ENCODE results near the gene CREBRF.

DNA sequence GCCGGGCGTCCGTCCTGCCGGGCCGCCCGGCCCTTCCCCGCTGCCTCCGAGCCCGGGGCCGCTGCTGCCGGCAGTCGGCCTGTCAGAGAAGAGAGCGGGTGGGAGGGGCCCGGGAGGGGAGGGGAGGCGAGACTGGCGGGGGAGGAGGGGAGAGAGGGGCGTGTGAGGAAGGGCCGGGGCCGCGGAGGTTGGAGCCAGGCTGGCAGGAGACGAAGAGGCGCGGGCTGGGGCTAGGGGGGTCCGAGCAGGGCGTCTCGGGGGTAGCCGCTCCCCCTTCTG is 570 bp downstream of the CREBRF start:
- no peak for TF ChIP-seq RXRA (IDR thresholded peaks at IDR 0.05)
- TF ChIP-seq, protein P1, sequence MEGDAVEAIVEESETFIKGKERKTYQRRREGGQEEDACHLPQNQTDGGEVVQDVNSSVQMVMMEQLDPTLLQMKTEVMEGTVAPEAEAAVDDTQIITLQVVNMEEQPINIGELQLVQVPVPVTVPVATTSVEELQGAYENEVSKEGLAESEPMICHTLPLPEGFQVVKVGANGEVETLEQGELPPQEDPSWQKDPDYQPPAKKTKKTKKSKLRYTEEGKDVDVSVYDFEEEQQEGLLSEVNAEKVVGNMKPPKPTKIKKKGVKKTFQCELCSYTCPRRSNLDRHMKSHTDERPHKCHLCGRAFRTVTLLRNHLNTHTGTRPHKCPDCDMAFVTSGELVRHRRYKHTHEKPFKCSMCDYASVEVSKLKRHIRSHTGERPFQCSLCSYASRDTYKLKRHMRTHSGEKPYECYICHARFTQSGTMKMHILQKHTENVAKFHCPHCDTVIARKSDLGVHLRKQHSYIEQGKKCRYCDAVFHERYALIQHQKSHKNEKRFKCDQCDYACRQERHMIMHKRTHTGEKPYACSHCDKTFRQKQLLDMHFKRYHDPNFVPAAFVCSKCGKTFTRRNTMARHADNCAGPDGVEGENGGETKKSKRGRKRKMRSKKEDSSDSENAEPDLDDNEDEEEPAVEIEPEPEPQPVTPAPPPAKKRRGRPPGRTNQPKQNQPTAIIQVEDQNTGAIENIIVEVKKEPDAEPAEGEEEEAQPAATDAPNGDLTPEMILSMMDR (IDR thresholded peaks at IDR 0.05; ENCODE audit: low read depth, low read length, missing input control), result no peak
- no peak for TF ChIP-seq GABPA (IDR thresholded peaks at IDR 0.05 in 1 of 2, conservative IDR thresholded peaks at IDR 0.05 in 1 of 2)
- TF ChIP-seq, protein P2, sequence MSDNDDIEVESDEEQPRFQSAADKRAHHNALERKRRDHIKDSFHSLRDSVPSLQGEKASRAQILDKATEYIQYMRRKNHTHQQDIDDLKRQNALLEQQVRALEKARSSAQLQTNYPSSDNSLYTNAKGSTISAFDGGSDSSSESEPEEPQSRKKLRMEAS (IDR thresholded peaks at IDR 0.05), result no peak
- TF ChIP-seq SP1 (IDR thresholded peaks at IDR 0.05), result no peak
- no peak for TF ChIP-seq RAD21 (IDR thresholded peaks at IDR 0.05)
- TF ChIP-seq, protein P3, sequence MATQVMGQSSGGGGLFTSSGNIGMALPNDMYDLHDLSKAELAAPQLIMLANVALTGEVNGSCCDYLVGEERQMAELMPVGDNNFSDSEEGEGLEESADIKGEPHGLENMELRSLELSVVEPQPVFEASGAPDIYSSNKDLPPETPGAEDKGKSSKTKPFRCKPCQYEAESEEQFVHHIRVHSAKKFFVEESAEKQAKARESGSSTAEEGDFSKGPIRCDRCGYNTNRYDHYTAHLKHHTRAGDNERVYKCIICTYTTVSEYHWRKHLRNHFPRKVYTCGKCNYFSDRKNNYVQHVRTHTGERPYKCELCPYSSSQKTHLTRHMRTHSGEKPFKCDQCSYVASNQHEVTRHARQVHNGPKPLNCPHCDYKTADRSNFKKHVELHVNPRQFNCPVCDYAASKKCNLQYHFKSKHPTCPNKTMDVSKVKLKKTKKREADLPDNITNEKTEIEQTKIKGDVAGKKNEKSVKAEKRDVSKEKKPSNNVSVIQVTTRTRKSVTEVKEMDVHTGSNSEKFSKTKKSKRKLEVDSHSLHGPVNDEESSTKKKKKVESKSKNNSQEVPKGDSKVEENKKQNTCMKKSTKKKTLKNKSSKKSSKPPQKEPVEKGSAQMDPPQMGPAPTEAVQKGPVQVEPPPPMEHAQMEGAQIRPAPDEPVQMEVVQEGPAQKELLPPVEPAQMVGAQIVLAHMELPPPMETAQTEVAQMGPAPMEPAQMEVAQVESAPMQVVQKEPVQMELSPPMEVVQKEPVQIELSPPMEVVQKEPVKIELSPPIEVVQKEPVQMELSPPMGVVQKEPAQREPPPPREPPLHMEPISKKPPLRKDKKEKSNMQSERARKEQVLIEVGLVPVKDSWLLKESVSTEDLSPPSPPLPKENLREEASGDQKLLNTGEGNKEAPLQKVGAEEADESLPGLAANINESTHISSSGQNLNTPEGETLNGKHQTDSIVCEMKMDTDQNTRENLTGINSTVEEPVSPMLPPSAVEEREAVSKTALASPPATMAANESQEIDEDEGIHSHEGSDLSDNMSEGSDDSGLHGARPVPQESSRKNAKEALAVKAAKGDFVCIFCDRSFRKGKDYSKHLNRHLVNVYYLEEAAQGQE (IDR thresholded peaks at IDR 0.05), result no peak
- no peak for TF ChIP-seq YY1 (IDR thresholded peaks at IDR 0.05)
